ENCODE results near the gene GSX1. TPM values are rescaled to one million over a fixed set of nuclear protein-coding genes. Genes with fewer than 3 reads are reported as not detected.
A peak's percentile ranks its signal among the peaks of the same experiment; 100 is the strongest.
"Not testable (repeated sequence)": the region's sequence is repeated elsewhere in the genome, so short reads cannot be mapped to it uniquely, and the experiment has no call there.

Gene GSX1
- total RNA-seq, 2 donors from 2014 or later = not detected

GRCh38 chr13:27793507-27794367 lies 1.5 kb downstream of the GSX1 start:
- intact Hi-C loops (cut with DNase I) = no loop called here
- no peak for DNase-seq (ENCODE audit: low spot score)

GRCh38 chr13:27794368-27794691 lies 2.0 kb downstream of the GSX1 start:
- intact Hi-C loops (cut with DNase I) = no loop called here
- DNase-seq (ENCODE audit: low spot score) = no peak

- no peak for DNase-seq (ENCODE audit: low spot score)
- intact Hi-C loops (cut with DNase I) = no loop called here
Observed at GRCh38 chr13:27794921-27795717, 2.8 kb downstream of the GSX1 start.

- intact Hi-C loops (cut with DNase I) = no loop called here
- DNase-seq (ENCODE audit: low spot score) = no peak
Observed at GRCh38 chr13:27795718-27796019, 3.4 kb downstream of the GSX1 start.

GRCh38 chr13:27796544-27797227 lies 4.4 kb downstream of the GSX1 start:
- DNase-seq (ENCODE audit: low spot score) = peak; percentile 55
- intact Hi-C loops (cut with DNase I) = no loop called here

GRCh38 chr13:27797228-27797624 lies 4.9 kb downstream of the GSX1 start:
- intact Hi-C loops (cut with DNase I) = no loop called here
- DNase-seq (ENCODE audit: low spot score) = peak; percentile 51

- no peak for DNase-seq (ENCODE audit: low spot score)
- intact Hi-C loops (cut with DNase I) = no loop called here
Observed at GRCh38 chr13:27806744-27807387, 14.6 kb downstream of the GSX1 start.

GRCh38 chr13:27808851-27809550 lies 16.7 kb downstream of the GSX1 start:
- intact Hi-C loops (cut with DNase I) = no loop called here
- DNase-seq (ENCODE audit: low spot score) = no peak

GRCh38 chr13:27810009-27810408 lies 17.7 kb downstream of the GSX1 start:
- intact Hi-C loops (cut with DNase I) = no loop called here
- no peak for DNase-seq (ENCODE audit: low spot score)

GRCh38 chr13:27810461-27810860 lies 18.2 kb downstream of the GSX1 start:
- intact Hi-C loops (cut with DNase I) = no loop called here
- no peak for DNase-seq (ENCODE audit: low spot score)

GRCh38 chr13:27813826-27814225 lies 21.5 kb downstream of the GSX1 start:
- no peak for DNase-seq (ENCODE audit: low spot score)

GRCh38 chr13:27817832-27818231 lies 25.5 kb downstream of the GSX1 start:
- DNase-seq (ENCODE audit: low spot score); intact Hi-C loops (cut with DNase I): not testable (repeated sequence)

More at GRCh38 chr13:27813826-27814225, 21.5 kb downstream of the GSX1 start:
- intact Hi-C loops (cut with DNase I) = no loop called here

- no peak for DNase-seq (ENCODE audit: low spot score)
- intact Hi-C loops (cut with DNase I) = loop anchor here in 1 of 2 donors (5.0 to 10.0 kb wide), 3 partner anchors 164 to 456 kb away; partner anchors contain the start of gene URAD
Observed at GRCh38 chr13:27820524-27821482, 28.5 kb downstream of the GSX1 start.

GRCh38 chr13:27821566-27821965 lies 29.3 kb downstream of the GSX1 start:
- no peak for DNase-seq (ENCODE audit: low spot score)
- intact Hi-C loops (cut with DNase I) = loop anchor here in 1 of 2 donors (5.0 to 10.0 kb wide), 3 partner anchors 163 to 457 kb away; partner anchors contain the start of gene URAD

- no peak for DNase-seq (ENCODE audit: low spot score)
- intact Hi-C loops (cut with DNase I) = loop anchor here in 1 of 2 donors (5.0 to 10.0 kb wide), 3 partner anchors 162 to 458 kb away; partner anchors contain the start of gene URAD
Observed at GRCh38 chr13:27822258-27822872, 30.1 kb downstream of the GSX1 start.

- intact Hi-C loops (cut with DNase I) = loop anchor here in 1 of 2 donors (5.0 to 10.0 kb wide), 3 partner anchors 162 to 458 kb away; partner anchors contain the start of gene URAD
- DNase-seq (ENCODE audit: low spot score) = no peak
Observed at GRCh38 chr13:27822873-27823311, 30.6 kb downstream of the GSX1 start.

- no peak for DNase-seq (ENCODE audit: low spot score)
- intact Hi-C loops (cut with DNase I) = loop anchor here in 1 of 2 donors (5.0 to 10.0 kb wide), 3 partner anchors 161 to 459 kb away; partner anchors contain the start of gene URAD
Observed at GRCh38 chr13:27824121-27824520, 31.8 kb downstream of the GSX1 start.

Data from posterior vena cava (tissue), 2 donors.